GM15510 (cell line): ENCODE results near the gene FAM229B.

Source experiments
- POLR2A ChIP-seq: IDR thresholded peaks from 3 replicates; pipeline ENCODE4 v1.6.1; 2011; ENCODE audit warnings: borderline replicate concordance; ENCODE audit not compliant: insufficient read length; ENCODE audit errors: extremely low read depth

The FAM229B gene

DNA sequence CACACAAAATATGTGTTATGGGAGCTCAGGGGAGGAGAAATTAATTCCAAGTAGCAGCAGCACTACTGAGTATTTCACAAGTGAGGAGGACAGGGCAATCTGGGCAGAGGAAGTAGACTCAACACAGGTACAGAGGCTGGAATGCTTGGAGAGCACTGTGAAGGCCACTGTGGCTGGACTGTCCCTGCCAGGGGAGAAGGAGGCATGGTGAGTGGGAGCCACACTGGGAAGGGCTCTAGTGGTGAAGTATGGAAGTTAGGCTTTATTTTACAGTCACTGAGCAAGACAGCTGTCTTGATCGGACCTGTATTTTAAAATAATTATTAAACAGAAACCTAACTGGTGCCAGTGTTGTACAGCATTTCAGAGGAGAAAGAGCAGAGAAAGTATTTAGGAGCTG is 28.8 kb downstream of the FAM229B start:
- no peak for TF ChIP-seq POLR2A

DNA sequence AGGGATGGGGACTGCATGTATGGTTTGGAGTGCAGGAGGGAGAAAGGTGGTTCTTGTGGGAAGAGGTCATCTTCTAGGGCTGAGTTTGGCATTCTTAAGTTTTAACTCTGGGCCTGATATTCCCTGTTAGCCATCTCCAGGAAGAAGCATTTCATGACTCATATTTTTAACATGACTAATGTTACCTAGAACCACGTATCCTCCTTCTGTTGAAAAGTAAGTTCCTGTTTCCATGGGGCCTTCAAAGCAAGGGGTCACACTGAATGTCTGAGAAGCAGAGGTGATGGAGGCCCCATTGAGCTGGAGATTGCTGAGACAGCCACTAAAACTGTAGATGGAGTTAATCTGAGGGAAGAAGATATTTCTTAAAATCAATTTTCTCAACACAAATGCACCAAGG is 30.2 kb downstream of the FAM229B start:
- TF ChIP-seq POLR2A: no peak

DNA sequence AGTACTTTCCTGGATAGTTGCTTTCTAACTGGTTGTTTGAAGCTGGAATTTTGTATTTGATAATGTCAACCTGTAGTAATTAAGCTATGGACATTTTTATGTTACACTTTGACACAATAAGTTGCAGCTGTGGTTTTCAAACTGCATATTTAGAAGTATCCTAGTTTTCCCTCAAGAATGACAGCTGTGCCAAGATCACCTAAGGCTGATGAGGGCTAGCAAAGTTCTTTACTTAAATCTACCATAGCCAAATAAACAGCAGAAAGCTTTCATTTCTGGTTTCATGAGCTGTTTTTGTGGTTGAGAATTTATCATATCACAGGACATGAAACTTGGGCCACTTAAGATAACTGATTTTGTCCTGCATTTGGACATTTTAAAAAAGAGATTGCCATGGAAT is 30.6 kb downstream of the FAM229B start:
- no peak for TF ChIP-seq POLR2A

DNA sequence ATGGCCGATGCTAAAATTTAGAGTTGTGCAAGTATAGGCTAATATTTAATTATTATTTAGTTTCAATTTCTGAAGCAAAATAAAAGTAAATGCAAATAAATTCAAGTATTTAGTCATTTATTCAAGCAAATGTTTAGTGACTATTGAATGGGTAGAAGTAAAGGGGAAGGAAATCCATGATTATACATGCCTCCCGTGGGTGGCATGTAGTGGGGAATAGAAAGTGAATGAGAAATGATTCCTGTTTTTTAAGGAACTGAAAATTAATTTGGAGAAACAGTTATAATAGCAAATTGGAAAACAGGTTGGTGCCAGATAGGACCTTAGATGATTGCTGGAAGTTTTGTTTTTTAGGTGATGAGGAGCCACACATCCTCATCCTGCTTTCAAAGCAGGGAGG is 35.4 kb downstream of the FAM229B start:
- no peak for TF ChIP-seq POLR2A

DNA sequence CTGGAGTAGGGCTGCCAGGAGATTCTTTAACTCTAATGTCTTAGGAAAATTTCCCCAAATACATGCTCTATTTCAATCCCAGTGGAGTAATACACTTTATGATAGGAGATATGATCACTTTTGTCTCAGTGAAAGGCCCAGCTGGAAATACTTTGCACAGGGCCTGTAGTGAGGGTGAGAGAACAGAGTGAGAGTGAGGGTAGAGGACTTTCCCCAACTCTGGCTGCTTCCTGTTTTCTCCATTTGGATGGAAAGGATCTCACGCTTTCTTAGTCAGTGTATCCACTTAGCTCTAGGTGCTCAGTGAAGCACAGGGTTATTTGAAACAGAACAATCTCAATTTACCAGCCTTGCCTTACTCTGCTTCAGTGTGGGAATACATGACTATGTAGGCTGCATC is 36.6 kb downstream of the FAM229B start:
- no peak for TF ChIP-seq POLR2A

DNA sequence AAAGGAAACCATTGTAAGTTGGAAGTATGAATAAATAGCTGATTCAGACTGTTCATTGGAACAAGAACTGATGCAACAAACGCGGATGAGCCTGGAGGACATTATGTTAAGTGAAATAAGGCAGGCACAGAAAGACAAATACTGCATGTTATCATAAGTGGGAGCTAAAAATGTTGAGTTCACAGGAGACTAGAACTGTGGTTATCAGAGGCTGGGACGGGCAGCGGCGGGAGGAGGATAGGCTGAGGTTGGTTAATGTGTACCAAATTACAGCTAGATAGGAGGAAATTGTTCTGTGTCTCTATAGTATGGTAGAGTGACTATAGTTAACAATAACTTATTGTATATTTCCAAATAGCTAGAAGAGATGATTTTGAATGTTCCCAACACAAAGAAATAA is 40.8 kb downstream of the FAM229B start:
- TF ChIP-seq POLR2A: no peak

DNA sequence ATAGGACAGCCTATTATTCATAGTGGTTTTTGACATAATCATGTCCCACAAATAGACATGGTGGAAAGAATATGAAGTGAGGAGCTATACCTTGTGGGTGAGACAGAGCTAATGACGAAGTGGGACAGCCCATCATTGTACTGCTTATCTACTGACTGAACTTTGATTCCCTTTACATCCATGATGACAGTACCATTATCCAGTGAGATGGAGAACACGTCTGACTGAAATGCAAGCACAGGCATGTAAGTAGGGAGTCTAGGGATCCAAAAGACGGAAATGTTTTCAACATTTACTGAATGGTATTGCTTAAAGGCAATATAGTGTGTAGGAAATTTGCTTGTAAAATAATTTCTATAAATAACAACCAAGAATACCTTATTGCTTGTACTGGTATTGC is 43.5 kb downstream of the FAM229B start:
- no peak for TF ChIP-seq POLR2A

DNA sequence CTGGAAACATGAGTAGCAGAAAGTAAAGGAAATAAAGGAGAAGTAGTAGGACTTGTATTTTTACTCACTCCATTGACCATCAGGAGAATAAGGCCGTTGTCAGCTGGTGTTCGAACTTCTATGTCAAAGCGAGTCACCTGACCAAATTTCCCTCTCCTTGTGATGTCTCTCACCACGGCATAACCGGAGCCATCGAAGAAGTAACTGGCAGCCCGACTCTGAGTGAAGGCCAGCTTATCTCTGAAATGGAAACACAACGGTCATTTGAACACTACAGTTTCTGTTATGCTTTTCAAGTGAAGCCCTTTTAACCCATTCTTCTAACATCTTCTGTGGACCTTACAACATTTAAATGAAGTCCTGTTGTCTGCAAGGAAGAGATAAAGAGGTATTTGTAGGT is 51.7 kb downstream of the FAM229B start:
- no peak for TF ChIP-seq POLR2A

DNA sequence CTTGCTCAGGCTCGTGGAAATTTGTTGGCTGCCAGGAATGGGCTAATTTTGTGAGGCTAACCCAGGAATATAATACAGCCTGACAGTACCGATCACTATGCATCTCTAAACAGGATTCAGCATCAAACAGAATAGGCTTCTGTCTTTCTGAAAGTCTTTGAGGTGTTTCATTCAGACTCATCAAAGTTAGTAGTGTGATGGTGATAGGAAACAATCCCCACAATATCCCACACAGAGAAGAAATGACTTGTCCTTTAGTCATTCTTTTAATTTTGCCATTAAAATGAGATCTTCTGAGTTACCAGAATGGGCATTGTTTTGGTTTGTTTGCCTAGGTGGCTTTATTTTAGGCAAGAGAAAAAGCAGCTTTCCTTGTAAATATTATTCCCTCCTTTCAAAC is 54.3 kb downstream of the FAM229B start:
- TF ChIP-seq POLR2A: no peak

DNA sequence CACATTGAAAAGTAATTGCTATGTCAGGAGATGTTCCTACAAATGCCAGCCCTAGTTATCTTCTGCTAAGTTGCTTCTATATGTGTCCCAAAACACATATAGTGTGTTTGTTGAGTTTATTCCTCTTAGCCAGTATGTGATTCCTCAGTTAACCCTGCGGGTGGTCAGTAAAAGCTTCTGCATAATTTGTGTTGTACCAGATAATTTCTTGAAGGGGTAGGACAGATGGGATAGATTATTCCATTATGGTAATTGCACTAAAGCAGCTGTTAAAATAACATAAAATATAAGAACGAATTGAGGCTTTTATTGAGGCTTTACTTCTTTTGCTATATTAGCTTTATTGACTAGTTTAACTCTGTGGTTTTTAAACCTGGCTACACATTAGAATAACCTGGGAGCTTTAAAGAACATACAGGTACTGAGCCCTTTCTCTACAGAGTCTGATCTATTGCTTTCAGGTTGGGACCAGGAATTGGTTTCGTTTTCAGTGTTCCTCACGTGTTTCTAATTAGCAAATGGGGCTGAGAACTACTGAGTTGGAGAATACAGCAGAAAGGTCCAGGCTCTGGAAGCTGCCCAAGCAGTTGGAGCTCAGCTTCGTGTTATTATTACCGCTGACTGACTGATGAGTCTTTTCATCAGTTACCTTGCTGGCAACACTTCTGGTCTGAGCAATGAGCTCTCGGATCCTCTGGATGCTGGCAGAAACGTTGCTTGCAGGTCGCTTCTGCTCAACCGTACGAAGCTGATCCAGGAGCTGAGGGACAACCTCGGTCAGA is 56.9 kb downstream of the FAM229B start:
- no peak for TF ChIP-seq POLR2A

DNA sequence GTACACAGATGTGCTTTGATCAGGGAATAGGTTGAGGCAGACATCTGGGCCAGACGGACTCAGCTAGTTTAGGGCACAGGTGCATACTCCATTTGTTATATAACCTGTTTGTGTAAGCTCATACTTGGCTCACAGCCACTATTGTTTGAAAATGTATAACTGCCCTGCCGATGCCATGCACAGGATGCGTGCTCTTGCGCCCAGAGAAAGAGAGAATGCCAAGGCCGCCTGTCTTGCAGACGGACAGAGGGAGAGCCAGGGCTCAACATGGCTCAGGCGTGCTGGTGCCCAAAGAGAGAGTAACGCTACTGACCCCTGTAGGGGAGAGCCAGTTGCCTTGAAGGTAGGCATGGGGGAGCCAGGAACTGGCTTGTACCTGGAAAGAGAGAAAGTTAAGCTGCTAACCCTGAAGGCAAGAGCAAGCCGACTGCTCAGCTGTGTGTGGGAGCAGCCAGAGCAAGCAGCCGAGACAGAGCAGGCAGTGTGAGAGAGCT is 57.7 kb downstream of the FAM229B start:
- no peak for TF ChIP-seq POLR2A

DNA sequence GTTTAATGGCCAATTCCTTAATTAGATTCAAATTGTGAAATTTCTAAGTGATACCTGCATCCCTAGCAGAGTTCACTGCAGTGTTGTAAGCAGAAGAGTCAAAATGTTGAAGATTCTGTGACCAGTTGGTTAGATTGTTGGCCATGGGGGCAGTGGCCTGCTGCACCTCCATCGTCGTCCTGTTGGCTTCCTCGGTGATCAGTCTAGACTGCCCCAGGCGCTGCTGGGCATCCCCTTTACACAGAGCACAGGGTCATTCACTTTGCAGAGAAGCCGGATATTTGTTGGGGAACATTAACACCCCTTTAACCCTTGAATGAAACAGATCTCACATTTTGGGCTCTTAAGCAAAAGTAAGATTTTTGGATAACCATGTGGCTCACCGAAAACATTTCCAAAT is 60.7 kb downstream of the FAM229B start:
- TF ChIP-seq POLR2A: no peak

DNA sequence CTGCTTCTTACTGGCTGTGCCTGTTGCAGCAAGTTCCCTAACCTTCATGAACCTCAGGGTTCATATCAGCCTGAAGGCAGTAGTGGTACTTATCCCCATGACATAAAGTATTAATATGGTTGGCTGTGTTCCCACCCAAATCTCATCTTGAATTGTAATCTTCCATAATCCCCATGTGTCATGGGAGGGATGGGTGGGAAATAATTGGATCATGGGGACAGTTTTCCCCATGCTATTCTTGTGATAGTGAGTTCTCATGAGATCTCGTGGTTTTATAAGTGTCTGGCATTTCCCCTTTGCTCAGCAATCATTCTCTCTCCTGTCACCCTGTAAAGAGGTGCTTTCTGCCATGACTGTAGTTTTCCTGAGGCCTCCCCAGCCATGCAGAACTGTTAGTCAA is 61.8 kb downstream of the FAM229B start:
- TF ChIP-seq POLR2A: no peak

DNA sequence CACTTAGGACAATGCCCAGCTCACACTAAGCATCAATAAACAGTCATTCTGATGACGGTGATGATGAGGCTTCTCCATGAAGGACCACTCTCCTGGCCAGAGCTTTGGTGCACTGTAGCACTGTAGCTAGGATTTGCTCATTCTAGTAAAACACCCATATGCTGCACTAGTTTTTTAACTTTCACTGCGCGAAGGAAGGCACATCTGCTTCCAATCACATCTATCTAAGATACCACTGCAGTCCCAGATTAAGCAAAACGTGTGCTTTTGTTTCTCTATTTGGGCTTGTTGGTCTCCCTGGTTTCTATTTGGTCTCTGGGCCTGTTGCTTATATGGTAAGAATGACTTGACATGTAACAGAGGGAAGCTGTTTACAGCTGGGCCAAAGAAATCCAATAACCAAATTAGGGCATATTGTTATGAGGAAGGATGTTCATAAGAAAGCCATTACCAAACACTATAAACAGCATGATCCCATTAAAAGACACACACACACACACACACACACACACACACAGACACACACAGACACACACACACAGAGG is 62.4 kb downstream of the FAM229B start:
- no peak for TF ChIP-seq POLR2A

DNA sequence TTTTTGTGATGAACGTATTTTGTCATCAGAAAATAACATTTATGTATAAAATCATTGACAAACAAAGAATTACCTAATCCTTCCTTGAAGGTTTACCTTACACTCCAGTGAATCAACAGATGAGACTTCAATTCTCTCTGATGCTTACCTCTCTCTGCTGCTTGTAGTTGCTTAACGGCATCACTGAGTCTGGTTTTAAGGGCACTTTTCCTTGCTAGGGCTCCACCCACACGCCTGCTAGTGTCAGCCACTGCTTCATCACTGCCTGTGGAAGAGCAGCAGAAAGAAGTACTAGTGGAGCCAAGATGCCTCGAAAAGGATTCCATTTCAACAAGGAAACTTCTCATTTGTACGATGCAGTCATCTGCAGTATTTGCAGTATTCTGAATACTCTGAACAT is 63.0 kb downstream of the FAM229B start:
- TF ChIP-seq POLR2A: no peak
